DMS 273 treated with DMSO at 0.1 percent for 48 hours (cell line): Measurements from ENCODE around the gene ARHGAP45.
"Not testable (repeated sequence)": the region's sequence is repeated elsewhere in the genome, so short reads cannot be mapped to it uniquely, and the experiment has no call there.

Source experiments
- DNase-seq: peaks from one replicate; lab custom pipeline; 2025; lab: John Stamatoyannopoulos, UW

The ARHGAP45 gene

GRCh38 chr19:1118999-1119398 is 52.0 kb downstream of the ARHGAP45 start:
- no peak for DNase-seq

- no peak for DNase-seq
These were observed 52.7 kb downstream of the ARHGAP45 start for GRCh38 chr19:1119475-1120217.

GRCh38 chr19:1121395-1121794 is 54.4 kb downstream of the ARHGAP45 start:
- no peak for DNase-seq

GRCh38 chr19:1122021-1122971 is 55.3 kb downstream of the ARHGAP45 start:
- DNase-seq = no peak

- no peak for DNase-seq
These were observed 56.0 kb downstream of the ARHGAP45 start for GRCh38 chr19:1122972-1123363.

GRCh38 chr19:1123381-1123780 is 56.4 kb downstream of the ARHGAP45 start:
- no peak for DNase-seq

- no peak for DNase-seq
These were observed 57.1 kb downstream of the ARHGAP45 start for GRCh38 chr19:1123885-1124677.

- DNase-seq = no peak
These were observed 58.9 kb downstream of the ARHGAP45 start for GRCh38 chr19:1125601-1126467.

GRCh38 chr19:1126984-1127760 is 60.2 kb downstream of the ARHGAP45 start:
- DNase-seq = no peak

- DNase-seq = no peak
These were observed 61.1 kb downstream of the ARHGAP45 start for GRCh38 chr19:1128106-1128505.

- not testable (repeated sequence) for DNase-seq
These were observed 62.1 kb downstream of the ARHGAP45 start for GRCh38 chr19:1129084-1129483.

- no peak for DNase-seq
These were observed 62.6 kb downstream of the ARHGAP45 start for GRCh38 chr19:1129535-1129934.

- no peak for DNase-seq
These were observed 64.1 kb downstream of the ARHGAP45 start for GRCh38 chr19:1130771-1131717.

GRCh38 chr19:1131718-1132551 is 65.0 kb downstream of the ARHGAP45 start:
- no peak for DNase-seq

GRCh38 chr19:1132552-1133383 is 65.8 kb downstream of the ARHGAP45 start:
- DNase-seq = no peak

- no peak for DNase-seq
These were observed 66.5 kb downstream of the ARHGAP45 start for GRCh38 chr19:1133471-1133929.

- no peak for DNase-seq
These were observed 67.5 kb downstream of the ARHGAP45 start for GRCh38 chr19:1134431-1134830.
